SK-N-SH (cell line): ENCODE results near the gene ASB3.

Experiments used
- CTCF ChIP-seq: fragments of 200-600 bp; sonication (generic); IDR thresholded peaks from 2 replicates; pipeline ENCODE4 v1.6.1; 2017; ENCODE audit warnings: antibody characterized with exemption, mild to moderate bottlenecking, moderate library complexity
- EP300 ChIP-seq, 2 experiments: IDR thresholded peaks; 2 replicates each; pipeline versions ENCODE4 v1.4.0 to v1.6.1; 2012; ENCODE audit warnings: borderline replicate concordance in 1 of 2, low read depth in 1 of 2, low read length in 1 of 2
- REST ChIP-seq: IDR thresholded peaks from 2 replicates; pipeline ENCODE4 v1.6.1; 2012; ENCODE audit warnings: mild to moderate bottlenecking, low read depth, low read length, moderate library complexity
- RFX5 ChIP-seq: IDR thresholded peaks from 2 replicates; pipeline ENCODE4 v1.6.1; 2012; ENCODE audit warnings: mild to moderate bottlenecking, improper control_type of control experiment, low read length
- SMC3 ChIP-seq: IDR thresholded peaks from 2 replicates; pipeline ENCODE4 v1.6.1; 2012; ENCODE audit warnings: low read depth, low read length, improper control_type of control experiment
- TCF12 ChIP-seq: IDR thresholded peaks from 2 replicates; pipeline ENCODE4 v1.4.0; 2012
- USF1 ChIP-seq: IDR thresholded peaks from 2 replicates; pipeline ENCODE4 v1.4.0; 2012; ENCODE audit warnings: low read depth, borderline replicate concordance
- YY1 ChIP-seq: IDR thresholded peaks from 2 replicates; pipeline ENCODE4 v1.4.0; 2012; ENCODE audit warnings: low read depth, mild to moderate bottlenecking
- ZBTB33 ChIP-seq: IDR thresholded peaks from 2 replicates; pipeline ENCODE4 v1.4.0; 2012; ENCODE audit warnings: low read depth, borderline replicate concordance
- TF ChIP-seq, protein P1 (sequence below): fragments of 150-350 bp; IDR thresholded peaks from 2 replicates; pipeline ENCODE4 v1.6.1; 2017; ENCODE audit warnings: antibody characterized with exemption, low read length, low read depth, borderline replicate concordance
- TF ChIP-seq, protein P2 (sequence below): IDR thresholded peaks from 2 replicates; pipeline ENCODE4 v1.4.0; 2012; ENCODE audit warnings: low read depth

DNA sequence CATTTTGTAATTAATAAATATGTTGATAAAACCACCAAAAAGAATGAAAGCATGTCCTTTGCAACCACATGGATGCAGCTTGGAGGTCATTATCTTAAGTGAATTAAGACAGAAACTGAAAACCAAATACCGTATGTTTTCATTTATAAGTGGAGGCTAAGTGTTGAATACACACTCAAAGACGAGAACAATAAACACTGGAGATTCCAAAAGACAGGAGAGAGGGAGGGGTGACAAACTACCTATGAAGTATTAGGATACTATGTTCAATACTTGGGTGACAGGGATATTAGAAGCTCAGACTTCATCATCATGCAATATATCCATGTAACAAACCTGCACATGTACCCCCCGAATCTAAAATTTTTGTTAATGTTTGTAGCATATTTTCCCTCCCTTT is 7.1 kb upstream of the ASB3 start:
- no peak for TF ChIP-seq EP300 (IDR thresholded peaks at IDR 0.05; ENCODE audit: borderline replicate concordance in 1 of 2, low read depth in 1 of 2, low read length in 1 of 2)
- TF ChIP-seq CTCF = no peak
- no peak for TF ChIP-seq SMC3
- no peak for TF ChIP-seq RFX5
- no peak for TF ChIP-seq TCF12
- no peak for TF ChIP-seq YY1
- TF ChIP-seq, protein P1, sequence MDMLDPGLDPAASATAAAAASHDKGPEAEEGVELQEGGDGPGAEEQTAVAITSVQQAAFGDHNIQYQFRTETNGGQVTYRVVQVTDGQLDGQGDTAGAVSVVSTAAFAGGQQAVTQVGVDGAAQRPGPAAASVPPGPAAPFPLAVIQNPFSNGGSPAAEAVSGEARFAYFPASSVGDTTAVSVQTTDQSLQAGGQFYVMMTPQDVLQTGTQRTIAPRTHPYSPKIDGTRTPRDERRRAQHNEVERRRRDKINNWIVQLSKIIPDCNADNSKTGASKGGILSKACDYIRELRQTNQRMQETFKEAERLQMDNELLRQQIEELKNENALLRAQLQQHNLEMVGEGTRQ = no peak
- TF ChIP-seq REST = no peak
- TF ChIP-seq USF1 = no peak
- TF ChIP-seq ZBTB33 = no peak
- TF ChIP-seq, protein P2, sequence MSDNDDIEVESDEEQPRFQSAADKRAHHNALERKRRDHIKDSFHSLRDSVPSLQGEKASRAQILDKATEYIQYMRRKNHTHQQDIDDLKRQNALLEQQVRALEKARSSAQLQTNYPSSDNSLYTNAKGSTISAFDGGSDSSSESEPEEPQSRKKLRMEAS = no peak
